ENCODE results near the gene HOOK2.

DNA sequence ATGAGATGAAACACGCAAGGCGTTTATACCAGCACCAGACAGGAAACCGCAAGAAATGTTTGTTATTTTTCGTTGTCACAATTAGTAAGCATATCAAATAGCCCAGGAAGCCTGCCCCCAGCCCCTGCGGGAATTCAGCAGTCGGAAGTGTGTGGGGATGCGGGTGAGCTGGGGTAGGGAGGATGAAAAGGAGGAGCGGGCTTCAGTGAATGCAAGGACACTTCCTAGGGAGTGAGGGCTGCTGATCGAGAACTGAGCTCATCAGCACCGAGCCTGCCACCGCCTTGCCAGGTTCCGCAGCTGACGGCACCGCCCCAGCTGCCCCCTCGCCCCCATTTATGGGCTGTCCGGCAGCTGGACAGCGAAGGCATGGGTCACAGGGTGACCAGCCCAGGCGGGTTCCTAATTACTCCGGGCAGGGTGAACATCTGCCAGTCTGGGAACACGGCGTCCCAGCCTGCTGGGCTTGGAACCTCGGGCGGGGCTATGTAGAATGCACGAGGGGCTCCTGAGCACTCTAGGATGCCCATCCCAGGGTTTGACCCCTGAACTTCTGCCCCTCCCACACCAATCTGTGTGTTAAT lies 25.3 kb downstream of the HOOK2 start:
- TF ChIP-seq, protein P1, sequence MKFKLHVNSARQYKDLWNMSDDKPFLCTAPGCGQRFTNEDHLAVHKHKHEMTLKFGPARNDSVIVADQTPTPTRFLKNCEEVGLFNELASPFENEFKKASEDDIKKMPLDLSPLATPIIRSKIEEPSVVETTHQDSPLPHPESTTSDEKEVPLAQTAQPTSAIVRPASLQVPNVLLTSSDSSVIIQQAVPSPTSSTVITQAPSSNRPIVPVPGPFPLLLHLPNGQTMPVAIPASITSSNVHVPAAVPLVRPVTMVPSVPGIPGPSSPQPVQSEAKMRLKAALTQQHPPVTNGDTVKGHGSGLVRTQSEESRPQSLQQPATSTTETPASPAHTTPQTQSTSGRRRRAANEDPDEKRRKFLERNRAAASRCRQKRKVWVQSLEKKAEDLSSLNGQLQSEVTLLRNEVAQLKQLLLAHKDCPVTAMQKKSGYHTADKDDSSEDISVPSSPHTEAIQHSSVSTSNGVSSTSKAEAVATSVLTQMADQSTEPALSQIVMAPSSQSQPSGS (CRISPR knock-in tag; IDR thresholded peaks at IDR 0.05; ENCODE audit: borderline replicate concordance, low read depth): no peak
- TF ChIP-seq, protein P2, sequence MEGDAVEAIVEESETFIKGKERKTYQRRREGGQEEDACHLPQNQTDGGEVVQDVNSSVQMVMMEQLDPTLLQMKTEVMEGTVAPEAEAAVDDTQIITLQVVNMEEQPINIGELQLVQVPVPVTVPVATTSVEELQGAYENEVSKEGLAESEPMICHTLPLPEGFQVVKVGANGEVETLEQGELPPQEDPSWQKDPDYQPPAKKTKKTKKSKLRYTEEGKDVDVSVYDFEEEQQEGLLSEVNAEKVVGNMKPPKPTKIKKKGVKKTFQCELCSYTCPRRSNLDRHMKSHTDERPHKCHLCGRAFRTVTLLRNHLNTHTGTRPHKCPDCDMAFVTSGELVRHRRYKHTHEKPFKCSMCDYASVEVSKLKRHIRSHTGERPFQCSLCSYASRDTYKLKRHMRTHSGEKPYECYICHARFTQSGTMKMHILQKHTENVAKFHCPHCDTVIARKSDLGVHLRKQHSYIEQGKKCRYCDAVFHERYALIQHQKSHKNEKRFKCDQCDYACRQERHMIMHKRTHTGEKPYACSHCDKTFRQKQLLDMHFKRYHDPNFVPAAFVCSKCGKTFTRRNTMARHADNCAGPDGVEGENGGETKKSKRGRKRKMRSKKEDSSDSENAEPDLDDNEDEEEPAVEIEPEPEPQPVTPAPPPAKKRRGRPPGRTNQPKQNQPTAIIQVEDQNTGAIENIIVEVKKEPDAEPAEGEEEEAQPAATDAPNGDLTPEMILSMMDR (IDR thresholded peaks at IDR 0.05): no peak
- TF ChIP-seq ZNF121 (CRISPR knock-in tag; IDR thresholded peaks at IDR 0.05) (no peak), MXD4 (CRISPR knock-in tag; IDR thresholded peaks at IDR 0.05; ENCODE audit: borderline replicate concordance) (no peak), ESRRA (CRISPR knock-in tag; IDR thresholded peaks at IDR 0.05; ENCODE audit: borderline replicate concordance) (no peak), NR3C1 (CRISPR knock-in tag; conservative IDR thresholded peaks at IDR 0.05; ENCODE audit: low read depth) (no peak), ELF4 (CRISPR knock-in tag; IDR thresholded peaks at IDR 0.05; ENCODE audit: low read depth) (no peak), KAT7 (CRISPR knock-in tag; IDR thresholded peaks at IDR 0.05; ENCODE audit: borderline replicate concordance) (no peak)
- TF ChIP-seq, protein P3, sequence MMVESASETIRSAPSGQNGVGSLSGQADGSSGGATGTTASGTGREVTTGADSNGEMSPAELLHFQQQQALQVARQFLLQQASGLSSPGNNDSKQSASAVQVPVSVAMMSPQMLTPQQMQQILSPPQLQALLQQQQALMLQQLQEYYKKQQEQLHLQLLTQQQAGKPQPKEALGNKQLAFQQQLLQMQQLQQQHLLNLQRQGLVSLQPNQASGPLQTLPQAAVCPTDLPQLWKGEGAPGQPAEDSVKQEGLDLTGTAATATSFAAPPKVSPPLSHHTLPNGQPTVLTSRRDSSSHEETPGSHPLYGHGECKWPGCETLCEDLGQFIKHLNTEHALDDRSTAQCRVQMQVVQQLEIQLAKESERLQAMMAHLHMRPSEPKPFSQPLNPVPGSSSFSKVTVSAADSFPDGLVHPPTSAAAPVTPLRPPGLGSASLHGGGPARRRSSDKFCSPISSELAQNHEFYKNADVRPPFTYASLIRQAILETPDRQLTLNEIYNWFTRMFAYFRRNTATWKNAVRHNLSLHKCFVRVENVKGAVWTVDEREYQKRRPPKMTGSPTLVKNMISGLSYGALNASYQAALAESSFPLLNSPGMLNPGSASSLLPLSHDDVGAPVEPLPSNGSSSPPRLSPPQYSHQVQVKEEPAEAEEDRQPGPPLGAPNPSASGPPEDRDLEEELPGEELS (CRISPR knock-in tag; IDR thresholded peaks at IDR 0.05): no peak
- TF ChIP-seq, protein P4, sequence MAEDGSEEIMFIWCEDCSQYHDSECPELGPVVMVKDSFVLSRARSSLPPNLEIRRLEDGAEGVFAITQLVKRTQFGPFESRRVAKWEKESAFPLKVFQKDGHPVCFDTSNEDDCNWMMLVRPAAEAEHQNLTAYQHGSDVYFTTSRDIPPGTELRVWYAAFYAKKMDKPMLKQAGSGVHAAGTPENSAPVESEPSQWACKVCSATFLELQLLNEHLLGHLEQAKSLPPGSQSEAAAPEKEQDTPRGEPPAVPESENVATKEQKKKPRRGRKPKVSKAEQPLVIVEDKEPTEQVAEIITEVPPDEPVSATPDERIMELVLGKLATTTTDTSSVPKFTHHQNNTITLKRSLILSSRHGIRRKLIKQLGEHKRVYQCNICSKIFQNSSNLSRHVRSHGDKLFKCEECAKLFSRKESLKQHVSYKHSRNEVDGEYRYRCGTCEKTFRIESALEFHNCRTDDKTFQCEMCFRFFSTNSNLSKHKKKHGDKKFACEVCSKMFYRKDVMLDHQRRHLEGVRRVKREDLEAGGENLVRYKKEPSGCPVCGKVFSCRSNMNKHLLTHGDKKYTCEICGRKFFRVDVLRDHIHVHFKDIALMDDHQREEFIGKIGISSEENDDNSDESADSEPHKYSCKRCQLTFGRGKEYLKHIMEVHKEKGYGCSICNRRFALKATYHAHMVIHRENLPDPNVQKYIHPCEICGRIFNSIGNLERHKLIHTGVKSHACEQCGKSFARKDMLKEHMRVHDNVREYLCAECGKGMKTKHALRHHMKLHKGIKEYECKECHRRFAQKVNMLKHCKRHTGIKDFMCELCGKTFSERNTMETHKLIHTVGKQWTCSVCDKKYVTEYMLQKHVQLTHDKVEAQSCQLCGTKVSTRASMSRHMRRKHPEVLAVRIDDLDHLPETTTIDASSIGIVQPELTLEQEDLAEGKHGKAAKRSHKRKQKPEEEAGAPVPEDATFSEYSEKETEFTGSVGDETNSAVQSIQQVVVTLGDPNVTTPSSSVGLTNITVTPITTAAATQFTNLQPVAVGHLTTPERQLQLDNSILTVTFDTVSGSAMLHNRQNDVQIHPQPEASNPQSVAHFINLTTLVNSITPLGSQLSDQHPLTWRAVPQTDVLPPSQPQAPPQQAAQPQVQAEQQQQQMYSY (CRISPR knock-in tag; IDR thresholded peaks at IDR 0.05): no peak
- TF ChIP-seq, protein P5, sequence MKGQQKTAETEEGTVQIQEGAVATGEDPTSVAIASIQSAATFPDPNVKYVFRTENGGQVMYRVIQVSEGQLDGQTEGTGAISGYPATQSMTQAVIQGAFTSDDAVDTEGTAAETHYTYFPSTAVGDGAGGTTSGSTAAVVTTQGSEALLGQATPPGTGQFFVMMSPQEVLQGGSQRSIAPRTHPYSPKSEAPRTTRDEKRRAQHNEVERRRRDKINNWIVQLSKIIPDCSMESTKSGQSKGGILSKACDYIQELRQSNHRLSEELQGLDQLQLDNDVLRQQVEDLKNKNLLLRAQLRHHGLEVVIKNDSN (CRISPR knock-in tag; IDR thresholded peaks at IDR 0.05): no peak
- TF ChIP-seq, protein P6, sequence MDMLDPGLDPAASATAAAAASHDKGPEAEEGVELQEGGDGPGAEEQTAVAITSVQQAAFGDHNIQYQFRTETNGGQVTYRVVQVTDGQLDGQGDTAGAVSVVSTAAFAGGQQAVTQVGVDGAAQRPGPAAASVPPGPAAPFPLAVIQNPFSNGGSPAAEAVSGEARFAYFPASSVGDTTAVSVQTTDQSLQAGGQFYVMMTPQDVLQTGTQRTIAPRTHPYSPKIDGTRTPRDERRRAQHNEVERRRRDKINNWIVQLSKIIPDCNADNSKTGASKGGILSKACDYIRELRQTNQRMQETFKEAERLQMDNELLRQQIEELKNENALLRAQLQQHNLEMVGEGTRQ (CRISPR knock-in tag; IDR thresholded peaks at IDR 0.05): no peak
- TF ChIP-seq, protein P7, sequence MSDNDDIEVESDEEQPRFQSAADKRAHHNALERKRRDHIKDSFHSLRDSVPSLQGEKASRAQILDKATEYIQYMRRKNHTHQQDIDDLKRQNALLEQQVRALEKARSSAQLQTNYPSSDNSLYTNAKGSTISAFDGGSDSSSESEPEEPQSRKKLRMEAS (CRISPR knock-in tag; IDR thresholded peaks at IDR 0.05): no peak
